Activated CD8-positive, alpha-beta memory T cell treated with anti-CD3 and anti-CD28 coated beads for 36 hours (primary cell): ENCODE measurements around the gene ARID4A. TPM values are rescaled to one million over a fixed set of nuclear protein-coding genes. Genes with fewer than 3 reads are reported as not detected.
"Not testable (repeated sequence)": the region's sequence is repeated elsewhere in the genome, so short reads cannot be mapped to it uniquely, and the experiment has no call there.

Experiments
- CTCF ChIA-PET: fragments of 350-600 bp; sonication (Branson Sonifier 250); formaldehyde crosslinking; loops from one replicate; lab custom pipeline; 2021; ENCODE audit warnings: antibody characterized with exemption; lab: Charles Lee
- POLR2A ChIA-PET: fragments of 350-600 bp; sonication (Branson Sonifier 250); formaldehyde crosslinking; loops from one replicate; lab custom pipeline; 2021; ENCODE audit warnings: antibody characterized with exemption; lab: Charles Lee
- total RNA-seq, 2 experiments: library from RNA; stranded (reverse); gene quantifications; one replicate each; pipeline ENCODE4 v1.2.3, GENCODE V29; 2021

ARID4A gene
- total RNA-seq, 2 experiments from 2014 or later, result 15.9 to 16.8 TPM

DNA sequence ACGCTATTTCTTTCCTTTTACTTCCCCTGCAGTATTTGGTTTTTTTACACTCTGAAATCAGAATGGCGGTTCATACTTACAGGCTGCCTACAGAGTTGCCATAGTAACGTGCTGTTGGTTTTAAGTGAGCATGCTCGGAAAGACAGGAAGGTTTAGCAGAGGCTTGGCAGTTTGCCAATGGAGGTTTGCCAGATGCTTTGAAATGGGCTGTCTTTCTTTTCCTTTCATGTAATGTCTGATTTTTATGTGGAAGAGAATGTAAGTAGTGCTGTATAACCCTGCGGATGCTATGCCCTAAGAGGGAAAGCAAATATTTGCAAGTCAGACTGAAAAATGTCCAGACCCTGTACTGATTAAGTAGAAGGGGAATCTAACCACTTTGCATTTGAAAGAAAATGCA lies 32.8 kb downstream of the ARID4A start:
- CTCF ChIA-PET, result no interaction called here
- POLR2A ChIA-PET, result no interaction called here

GRCh38 chr14:58332561-58332960 lies 34.2 kb downstream of the ARID4A start:
- CTCF ChIA-PET, result no interaction called here
- POLR2A ChIA-PET, result no interaction called here

GRCh38 chr14:58339666-58340065 lies 41.3 kb downstream of the ARID4A start:
- POLR2A ChIA-PET, CTCF ChIA-PET: not testable (repeated sequence)

- ChIA-PET POLR2A (interaction anchor here (0.5 kb wide), 1 partner anchor 226 kb away, joined by 3 read pairs; no protein-coding TSS in a partner anchor), CTCF (no interaction called here)
Measured at GRCh38 chr14:58341152-58341748, 42.9 kb downstream of the ARID4A start.

- CTCF ChIA-PET, result not testable (repeated sequence)
- POLR2A ChIA-PET, result interaction anchor here (0.6 kb wide), 1 partner anchor 71 kb away, joined by 6 read pairs; no protein-coding TSS in a partner anchor
Measured at GRCh38 chr14:58343535-58343934, 45.2 kb downstream of the ARID4A start.

DNA sequence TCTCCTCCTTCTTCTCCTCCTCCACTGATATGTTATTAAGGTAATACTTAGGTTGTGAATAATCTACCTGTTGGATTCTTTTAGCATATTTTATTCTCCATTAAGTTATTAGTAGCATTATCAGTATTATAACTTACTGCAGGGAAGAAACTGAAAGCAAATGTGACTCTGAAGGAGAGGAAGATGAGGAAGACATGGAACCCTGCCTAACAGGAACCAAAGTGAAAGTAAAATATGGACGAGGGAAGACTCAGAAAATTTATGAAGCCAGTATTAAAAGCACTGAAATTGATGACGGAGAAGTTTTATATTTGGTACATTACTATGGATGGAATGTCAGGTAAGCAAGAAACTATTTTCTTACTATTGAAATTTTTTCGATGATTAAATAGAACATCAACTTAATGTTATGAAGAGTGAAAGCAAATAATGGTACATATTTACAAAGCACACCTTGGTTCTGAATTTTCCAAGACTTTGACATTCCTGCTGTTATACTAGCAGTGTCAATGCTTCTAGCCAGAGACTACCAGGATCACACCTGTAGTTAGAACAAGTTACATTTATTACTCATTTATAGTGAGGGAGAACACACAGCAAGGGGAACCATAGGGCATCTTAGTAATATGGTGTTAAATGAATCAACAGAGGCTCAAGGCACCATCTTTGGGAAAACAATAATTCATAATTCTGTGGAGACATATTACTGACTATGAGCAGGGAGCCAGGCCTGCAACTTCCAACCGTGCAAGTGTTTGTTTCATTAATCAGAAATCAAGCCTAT lies 55.4 kb downstream of the ARID4A start:
- POLR2A ChIA-PET, result no interaction called here

GRCh38 chr14:58354808-58355207 lies 56.5 kb downstream of the ARID4A start:
- POLR2A ChIA-PET, result no interaction called here

More for the DNA sequence above, 55.4 kb downstream of the ARID4A start:
- CTCF ChIA-PET, result no interaction called here

GRCh38 chr14:58356268-58356667 lies 57.9 kb downstream of the ARID4A start:
- ChIA-PET POLR2A (no interaction called here), CTCF (interaction anchor here (0.6 to 0.7 kb wide), 2 partner anchors 55 to 771 kb away, joined by 3 to 4 read pairs; no protein-coding TSS in a partner anchor)

More at GRCh38 chr14:58354808-58355207, 56.5 kb downstream of the ARID4A start:
- CTCF ChIA-PET, result no interaction called here

DNA sequence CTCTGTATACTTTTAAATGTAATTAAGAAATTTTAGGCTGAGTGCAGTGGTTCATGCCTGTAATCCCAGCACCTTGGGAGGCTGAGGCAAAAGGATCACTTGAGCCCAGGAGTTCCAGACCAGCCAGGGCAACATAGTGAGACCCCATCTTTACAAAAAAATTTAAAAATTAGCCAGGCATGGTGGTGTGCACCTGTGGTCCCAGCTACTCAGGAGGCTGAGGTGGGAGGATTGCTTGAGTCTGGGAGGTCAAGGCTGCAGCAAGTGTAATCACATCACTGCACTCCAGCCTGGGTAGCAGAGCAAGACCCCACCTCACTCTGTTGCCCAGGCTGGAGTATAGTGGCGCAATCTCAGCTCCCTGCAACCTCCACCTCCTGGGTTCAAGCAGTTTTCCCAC lies 63.9 kb downstream of the ARID4A start:
- CTCF ChIA-PET, POLR2A ChIA-PET: not testable (repeated sequence)

- ChIA-PET POLR2A (no interaction called here), CTCF (no interaction called here)
Measured at GRCh38 chr14:58362798-58363412, 64.5 kb downstream of the ARID4A start.

DNA sequence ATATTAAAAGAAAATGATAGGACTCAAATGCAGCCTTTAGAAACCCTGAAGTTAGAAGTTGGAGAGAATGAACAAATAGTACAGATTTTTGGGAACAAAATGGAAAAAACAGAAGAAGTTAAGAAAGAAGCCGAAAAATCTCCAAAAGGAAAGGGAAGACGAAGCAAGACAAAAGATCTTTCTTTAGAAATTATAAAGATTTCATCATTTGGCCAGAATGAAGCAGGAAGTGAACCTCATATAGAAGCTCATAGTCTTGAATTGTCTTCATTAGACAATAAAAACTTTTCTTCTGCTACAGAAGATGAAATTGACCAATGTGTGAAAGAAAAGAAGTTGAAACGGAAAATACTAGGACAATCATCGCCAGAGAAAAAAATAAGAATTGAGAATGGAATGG lies 66.0 kb downstream of the ARID4A start:
- ChIA-PET CTCF (no interaction called here), POLR2A (no interaction called here)

- POLR2A ChIA-PET, result no interaction called here
Measured at GRCh38 chr14:58367296-58367695, 68.9 kb downstream of the ARID4A start.

GRCh38 chr14:58368956-58369355 lies 70.6 kb downstream of the ARID4A start:
- POLR2A ChIA-PET, result no interaction called here
- CTCF ChIA-PET, result no interaction called here

More at GRCh38 chr14:58367296-58367695, 68.9 kb downstream of the ARID4A start:
- CTCF ChIA-PET, result no interaction called here

GRCh38 chr14:58376791-58377190 lies 78.4 kb downstream of the ARID4A start:
- ChIA-PET CTCF (no interaction called here), POLR2A (no interaction called here)

DNA sequence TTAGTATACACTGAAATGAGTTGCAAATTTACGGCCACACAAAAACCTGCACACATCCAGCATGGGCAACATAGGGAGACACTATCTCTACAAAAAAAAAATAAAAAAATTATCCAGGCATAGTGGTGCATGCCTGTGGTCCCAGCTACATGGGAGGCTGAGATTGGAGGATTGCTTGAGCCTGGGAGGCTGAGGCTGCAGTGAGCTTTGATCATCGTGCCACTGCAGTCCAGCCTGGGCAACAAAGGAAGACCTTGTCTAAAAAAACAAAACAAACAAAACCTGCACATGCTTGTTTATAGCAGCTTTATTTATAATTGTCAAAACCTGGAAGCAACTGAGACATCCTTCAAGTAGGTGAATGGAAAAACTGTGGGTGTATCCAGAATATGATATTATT lies 92.5 kb downstream of the ARID4A start:
- CTCF ChIA-PET, result no interaction called here

DNA sequence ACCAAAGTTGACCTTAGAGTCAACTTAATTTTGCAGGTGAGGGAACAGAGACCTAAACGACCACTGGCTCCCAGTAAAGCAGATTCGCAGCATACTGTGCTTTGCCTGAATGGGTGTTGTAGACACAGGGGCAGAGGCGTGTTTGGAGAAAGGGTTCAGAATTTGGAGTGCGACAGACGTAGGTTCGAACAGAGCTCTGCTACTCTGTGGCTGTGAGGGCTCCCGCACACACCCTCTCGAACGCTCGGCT lies 97.1 kb downstream of the ARID4A start:
- CTCF ChIA-PET, result interaction anchor here (1.0 to 1.5 kb wide), 2 partner anchors 10 to 11 kb away, joined by 3 read pairs; no protein-coding TSS in a partner anchor
- POLR2A ChIA-PET, result no interaction called here

More for the DNA sequence above, 92.5 kb downstream of the ARID4A start:
- POLR2A ChIA-PET, result no interaction called here

DNA sequence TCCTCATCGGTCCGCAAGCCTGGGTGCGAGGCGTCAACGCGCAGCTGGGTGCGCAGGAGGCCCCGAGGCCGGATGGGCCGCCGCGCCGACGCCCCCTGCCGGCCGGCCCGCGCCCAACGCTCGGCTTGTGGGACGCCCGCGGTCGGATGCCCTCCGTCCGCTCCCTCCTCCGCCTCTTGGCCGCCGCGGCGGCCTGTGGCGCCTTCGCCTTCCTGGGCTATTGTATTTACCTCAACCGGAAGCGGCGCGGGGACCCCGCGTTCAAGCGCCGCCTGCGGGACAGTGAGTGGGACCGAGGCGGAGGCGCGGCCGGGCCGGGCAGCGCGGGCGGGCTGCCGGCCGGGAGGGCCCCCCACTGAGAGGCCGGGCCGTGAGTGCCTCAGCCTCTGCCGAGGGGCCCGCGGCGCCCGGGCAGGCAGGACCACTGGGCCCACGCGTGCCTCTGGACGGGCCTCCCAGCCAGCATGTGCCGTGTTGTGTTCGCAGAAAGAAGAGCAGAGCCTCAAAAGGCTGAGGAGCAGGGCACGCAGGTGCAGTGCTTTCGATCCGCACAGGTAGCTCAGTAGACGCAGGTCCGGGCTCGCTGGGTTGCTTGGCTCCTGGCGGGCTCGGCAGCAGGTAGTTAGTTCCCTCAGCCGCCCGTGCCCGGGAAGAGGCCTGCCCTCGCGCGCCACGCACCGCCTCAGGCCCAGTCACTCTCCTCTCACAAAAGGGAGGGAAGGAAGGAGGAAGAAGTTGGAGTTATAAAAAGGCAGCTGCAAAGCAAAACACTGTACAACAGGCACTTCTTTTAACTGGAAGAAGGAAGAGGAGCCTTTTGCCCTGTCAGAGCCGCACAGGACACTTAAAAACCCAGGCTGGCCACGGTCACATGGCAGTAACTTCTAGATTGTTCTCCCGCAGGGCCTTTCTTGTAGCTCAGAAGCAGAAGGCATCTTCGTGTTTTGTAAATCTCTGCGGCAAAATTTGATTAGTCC lies 97.7 kb downstream of the ARID4A start, which contains the start of gene TOMM20L:
Gene TOMM20L (plus strand): TSS at position 119 of the 977 bp plus-strand sequence. CDS start 28 bp downstream, at position 147.
- ChIA-PET CTCF (interaction anchor here (0.6 to 1.5 kb wide), 4 partner anchors 9 to 39 kb away, joined by 3 to 4 read pairs (median 3); no protein-coding TSS in a partner anchor), POLR2A (interaction anchor here (0.6 to 1.4 kb wide), 3 partner anchors 21 to 98 kb away, joined by 3 read pairs; partner anchors contain the start of gene ARID4A)

DNA sequence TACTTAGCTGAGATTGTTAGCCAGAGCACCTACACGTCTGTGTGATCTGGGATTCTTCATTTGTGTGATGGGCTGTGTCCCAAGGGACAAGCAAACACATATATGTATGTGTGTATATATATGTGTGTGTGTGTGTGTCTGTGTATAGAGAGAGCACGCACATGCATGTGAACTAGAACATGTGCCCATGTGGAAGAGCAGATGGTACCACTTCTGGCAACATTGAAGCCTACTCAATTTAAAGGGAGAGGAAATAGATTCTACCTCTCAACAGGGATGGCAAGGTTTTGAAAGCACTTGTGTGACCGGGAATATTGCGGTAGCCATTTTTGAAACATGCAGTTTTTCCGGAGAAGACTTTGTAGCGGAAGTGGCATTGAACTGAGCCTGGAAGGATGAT lies 98.8 kb downstream of the ARID4A start:
- POLR2A ChIA-PET, result interaction anchor here (1.4 kb wide), 1 partner anchor 99 kb away, joined by 3 read pairs; the partner anchor contains the start of gene ARID4A
- CTCF ChIA-PET, result interaction anchor here (1.0 kb wide), 1 partner anchor 10 kb away, joined by 4 read pairs; no protein-coding TSS in a partner anchor

DNA sequence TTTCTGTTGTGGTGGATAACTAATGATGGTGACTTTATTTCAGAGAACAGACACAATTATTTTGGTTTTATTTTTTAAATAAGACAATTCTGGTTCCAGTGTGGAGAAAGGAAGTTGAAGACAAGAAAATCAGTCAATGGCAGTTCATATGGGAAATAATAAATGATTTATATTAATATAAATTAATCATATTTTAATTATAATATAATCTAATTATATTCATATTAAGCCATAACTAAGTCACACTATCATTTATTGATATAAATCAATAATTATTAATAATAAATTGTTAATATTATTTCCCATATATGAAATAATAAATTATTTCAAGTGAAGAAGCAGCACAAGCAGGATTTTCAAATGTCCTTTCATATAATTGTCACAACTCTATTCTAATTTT lies 100.1 kb downstream of the ARID4A start:
- POLR2A ChIA-PET, result interaction anchor here (0.6 kb wide), 1 partner anchor 218 kb away, joined by 6 read pairs; no protein-coding TSS in a partner anchor

More for the DNA sequence above, 100.1 kb downstream of the ARID4A start:
- CTCF ChIA-PET, result no interaction called here
